ENCODE results near the gene YIF1B.

DNA sequence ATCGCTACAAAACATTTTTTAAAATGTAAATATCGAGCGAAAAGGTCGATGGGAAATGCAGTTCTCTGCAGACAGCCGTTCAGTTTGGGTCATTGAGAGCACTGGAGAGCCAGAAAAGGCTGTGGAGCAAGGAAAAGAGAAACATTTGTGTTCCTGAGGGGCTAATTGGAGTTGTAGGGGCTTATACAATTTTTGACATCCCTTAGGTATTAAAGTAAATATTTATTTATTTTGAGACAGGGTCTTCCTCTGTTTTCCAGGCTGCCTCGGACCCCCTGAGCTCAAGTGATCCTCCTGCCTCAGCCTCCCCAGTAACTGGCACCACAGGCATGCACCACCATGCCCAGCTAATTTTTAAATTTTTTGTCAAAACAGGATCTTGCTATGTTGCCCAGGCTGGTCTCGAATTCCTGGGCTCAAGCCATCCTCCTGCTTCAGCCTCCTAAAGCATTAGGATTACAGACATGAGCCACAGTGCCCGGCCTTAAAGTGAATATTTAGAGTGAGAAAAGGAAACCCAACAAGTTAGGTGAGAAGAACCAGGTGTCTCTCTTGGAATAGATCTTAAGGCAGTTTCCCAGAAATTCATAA, 825 bp upstream of the YIF1B start:
- TF ChIP-seq, protein P1, sequence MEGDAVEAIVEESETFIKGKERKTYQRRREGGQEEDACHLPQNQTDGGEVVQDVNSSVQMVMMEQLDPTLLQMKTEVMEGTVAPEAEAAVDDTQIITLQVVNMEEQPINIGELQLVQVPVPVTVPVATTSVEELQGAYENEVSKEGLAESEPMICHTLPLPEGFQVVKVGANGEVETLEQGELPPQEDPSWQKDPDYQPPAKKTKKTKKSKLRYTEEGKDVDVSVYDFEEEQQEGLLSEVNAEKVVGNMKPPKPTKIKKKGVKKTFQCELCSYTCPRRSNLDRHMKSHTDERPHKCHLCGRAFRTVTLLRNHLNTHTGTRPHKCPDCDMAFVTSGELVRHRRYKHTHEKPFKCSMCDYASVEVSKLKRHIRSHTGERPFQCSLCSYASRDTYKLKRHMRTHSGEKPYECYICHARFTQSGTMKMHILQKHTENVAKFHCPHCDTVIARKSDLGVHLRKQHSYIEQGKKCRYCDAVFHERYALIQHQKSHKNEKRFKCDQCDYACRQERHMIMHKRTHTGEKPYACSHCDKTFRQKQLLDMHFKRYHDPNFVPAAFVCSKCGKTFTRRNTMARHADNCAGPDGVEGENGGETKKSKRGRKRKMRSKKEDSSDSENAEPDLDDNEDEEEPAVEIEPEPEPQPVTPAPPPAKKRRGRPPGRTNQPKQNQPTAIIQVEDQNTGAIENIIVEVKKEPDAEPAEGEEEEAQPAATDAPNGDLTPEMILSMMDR (optimal IDR thresholded peaks at IDR 0.05 in 1 of 3, IDR thresholded peaks at IDR 0.05 in 1 of 3, conservative IDR thresholded peaks at IDR 0.05 in 1 of 3; ENCODE audit: extremely low read depth in 1 of 3, insufficient read depth in 2 of 3, low read length in 3 of 3): no peak
- no peak for TF ChIP-seq EZH2 (IDR thresholded peaks at IDR 0.05; ENCODE audit: low read length)
